ENCODE results near the gene AP3D1.
A peak's percentile ranks its signal among the peaks of the same experiment; 100 is the strongest.

The AP3D1 gene

GRCh38 chr19:2057484-2058469 is 93.6 kb downstream of the AP3D1 start:
- Histone ChIP-seq H3K4me3 (ENCODE audit: low read depth in 1 of 2, low read length in 1 of 2) (peak overlapping the region in 1 of 2 experiments; percentile 24), H3K36me3 (no peaks in the 10 kb centered on the region), H3K9me3 (no peaks in the 10 kb centered on the region), H3K4me1 (ENCODE audit: control insufficient read depth in 1 of 2, insufficient read depth in 1 of 2, low read depth in 1 of 2, low read length in 1 of 2) (peaks cover 53 to 57% of the 10 kb centered on the region in 2 experiments), H3K27ac (peak overlapping the region; percentile 98), H3K27me3 (no peaks in the 10 kb centered on the region)
- TF ChIP-seq, protein P1, sequence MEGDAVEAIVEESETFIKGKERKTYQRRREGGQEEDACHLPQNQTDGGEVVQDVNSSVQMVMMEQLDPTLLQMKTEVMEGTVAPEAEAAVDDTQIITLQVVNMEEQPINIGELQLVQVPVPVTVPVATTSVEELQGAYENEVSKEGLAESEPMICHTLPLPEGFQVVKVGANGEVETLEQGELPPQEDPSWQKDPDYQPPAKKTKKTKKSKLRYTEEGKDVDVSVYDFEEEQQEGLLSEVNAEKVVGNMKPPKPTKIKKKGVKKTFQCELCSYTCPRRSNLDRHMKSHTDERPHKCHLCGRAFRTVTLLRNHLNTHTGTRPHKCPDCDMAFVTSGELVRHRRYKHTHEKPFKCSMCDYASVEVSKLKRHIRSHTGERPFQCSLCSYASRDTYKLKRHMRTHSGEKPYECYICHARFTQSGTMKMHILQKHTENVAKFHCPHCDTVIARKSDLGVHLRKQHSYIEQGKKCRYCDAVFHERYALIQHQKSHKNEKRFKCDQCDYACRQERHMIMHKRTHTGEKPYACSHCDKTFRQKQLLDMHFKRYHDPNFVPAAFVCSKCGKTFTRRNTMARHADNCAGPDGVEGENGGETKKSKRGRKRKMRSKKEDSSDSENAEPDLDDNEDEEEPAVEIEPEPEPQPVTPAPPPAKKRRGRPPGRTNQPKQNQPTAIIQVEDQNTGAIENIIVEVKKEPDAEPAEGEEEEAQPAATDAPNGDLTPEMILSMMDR (IDR thresholded peaks at IDR 0.05): no peak

DNA sequence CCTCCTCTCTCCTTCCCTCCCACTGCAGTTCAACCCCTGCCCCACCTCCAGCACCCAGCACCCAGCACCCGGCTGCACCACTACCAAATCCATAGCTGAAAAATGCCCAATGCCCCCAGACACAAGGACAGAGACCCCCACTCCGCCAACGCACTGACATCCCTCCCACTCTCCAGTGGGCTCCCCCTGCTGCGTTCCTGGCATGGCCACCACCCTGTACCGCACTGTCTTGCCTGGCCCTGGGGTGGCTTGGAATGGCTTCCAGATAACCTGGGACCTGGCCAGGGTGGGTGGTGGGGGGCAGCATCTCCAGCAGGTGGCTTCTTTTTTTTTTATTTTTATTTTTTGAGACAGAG is 94.6 kb downstream of the AP3D1 start:
- peak overlapping the region in 1 of 2 experiments; percentile 24 for H3K4me3 ChIP-seq (ENCODE audit: low read depth in 1 of 2, low read length in 1 of 2)
- TF ChIP-seq, protein P1 (IDR thresholded peaks at IDR 0.05): no peak
- peak overlapping the region; percentile 98 for H3K27ac ChIP-seq
- H3K4me1 ChIP-seq (ENCODE audit: control insufficient read depth in 1 of 2, insufficient read depth in 1 of 2, low read depth in 1 of 2, low read length in 1 of 2): peaks cover 49 to 54% of the 10 kb centered on the region in 2 experiments
- no peaks in the 10 kb centered on the region for H3K27me3 ChIP-seq
- no peaks in the 10 kb centered on the region for H3K36me3 ChIP-seq
- no peaks in the 10 kb centered on the region for H3K9me3 ChIP-seq

DNA sequence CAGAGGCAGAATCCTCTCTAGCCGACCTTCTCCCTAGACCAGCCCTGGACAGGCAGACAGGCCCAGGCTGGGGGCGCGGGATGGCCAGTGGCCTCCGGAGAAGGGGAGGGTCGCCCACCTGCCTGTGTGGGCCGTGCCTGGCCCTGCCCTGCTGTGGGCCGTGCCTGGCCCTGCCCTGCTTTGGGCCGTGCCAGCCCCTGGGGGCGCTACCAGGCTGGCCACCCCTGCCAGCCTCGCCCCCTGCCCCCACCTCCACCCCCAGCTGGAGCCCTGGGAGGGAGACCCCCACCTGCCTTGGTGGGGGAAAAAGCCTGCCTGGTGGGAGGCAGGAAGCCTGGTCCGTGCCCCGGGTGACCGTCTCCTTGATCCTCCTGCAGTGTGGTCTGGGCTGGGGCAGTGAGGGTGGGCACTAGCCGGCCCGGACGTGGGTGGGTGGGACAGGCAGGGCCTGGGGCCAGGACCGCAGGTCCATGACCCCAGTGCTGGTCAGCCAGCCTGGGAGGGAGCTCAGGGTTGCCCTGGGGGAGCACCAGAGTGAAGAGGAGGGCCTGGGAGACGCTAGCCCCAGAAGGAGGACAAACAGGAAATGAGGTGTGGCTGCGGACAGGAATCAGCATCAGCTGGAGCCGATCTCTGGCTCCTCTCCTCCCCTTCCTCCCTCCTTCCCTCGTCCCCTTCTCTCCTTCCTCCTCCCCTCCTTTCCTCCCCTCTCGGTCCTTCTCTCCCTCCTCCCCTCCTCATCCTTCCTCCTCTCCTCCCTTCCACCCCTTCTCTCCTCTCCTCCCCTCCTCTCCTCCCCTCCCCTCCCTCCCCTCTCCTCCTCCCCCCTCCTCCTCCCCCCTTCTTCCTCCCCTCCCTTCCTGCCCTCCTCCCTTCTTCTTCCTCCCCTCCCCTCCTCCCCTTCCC is 95.2 kb downstream of the AP3D1 start:
- H3K4me3 ChIP-seq (ENCODE audit: low read depth in 1 of 2, low read length in 1 of 2): peak overlapping the region; percentile 41 to 64

DNA sequence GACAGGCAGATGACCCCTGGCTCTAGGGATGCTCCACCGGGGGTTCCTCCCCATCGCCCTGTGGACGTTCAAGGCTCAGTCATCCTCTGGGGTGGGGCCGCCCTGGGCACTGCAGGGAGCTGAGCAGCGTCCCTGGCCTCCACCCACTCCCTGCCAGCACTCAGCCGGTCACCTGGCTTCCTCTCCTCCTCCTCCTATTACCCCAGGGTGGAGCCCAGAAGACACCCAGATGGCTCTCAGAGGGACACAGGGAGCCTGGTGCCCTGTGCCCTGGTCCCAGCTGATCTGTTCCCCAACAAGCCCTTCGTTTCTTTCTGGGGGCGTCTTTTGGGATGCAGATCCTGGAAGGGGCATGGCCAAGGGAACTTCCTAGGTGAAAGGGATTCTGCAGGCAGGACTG is 96.6 kb downstream of the AP3D1 start:
- peaks cover under 1% of the 10 kb centered on the region for H3K36me3 ChIP-seq
- no peaks in the 10 kb centered on the region for H3K27me3 ChIP-seq
- H3K9me3 ChIP-seq: no peaks in the 10 kb centered on the region
- H3K27ac ChIP-seq: peak overlapping the region; percentile 51
- TF ChIP-seq, protein P1 (IDR thresholded peaks at IDR 0.05): no peak
- H3K4me3 ChIP-seq (ENCODE audit: low read depth in 1 of 2, low read length in 1 of 2): no peak overlapping the region
- H3K4me1 ChIP-seq (ENCODE audit: control insufficient read depth in 1 of 2, insufficient read depth in 1 of 2, low read depth in 1 of 2, low read length in 1 of 2): peaks cover 40 to 47% of the 10 kb centered on the region in 2 experiments

More for the DNA sequence above, 95.2 kb downstream of the AP3D1 start:
- Histone ChIP-seq H3K36me3 (no peaks in the 10 kb centered on the region), H3K27me3 (no peaks in the 10 kb centered on the region), H3K4me1 (ENCODE audit: control insufficient read depth in 1 of 2, insufficient read depth in 1 of 2, low read depth in 1 of 2, low read length in 1 of 2) (peaks cover 52 to 59% of the 10 kb centered on the region in 2 experiments), H3K9me3 (no peaks in the 10 kb centered on the region), H3K27ac (peak overlapping the region; percentile 98)
- TF ChIP-seq, protein P1 (IDR thresholded peaks at IDR 0.05): no peak

DNA sequence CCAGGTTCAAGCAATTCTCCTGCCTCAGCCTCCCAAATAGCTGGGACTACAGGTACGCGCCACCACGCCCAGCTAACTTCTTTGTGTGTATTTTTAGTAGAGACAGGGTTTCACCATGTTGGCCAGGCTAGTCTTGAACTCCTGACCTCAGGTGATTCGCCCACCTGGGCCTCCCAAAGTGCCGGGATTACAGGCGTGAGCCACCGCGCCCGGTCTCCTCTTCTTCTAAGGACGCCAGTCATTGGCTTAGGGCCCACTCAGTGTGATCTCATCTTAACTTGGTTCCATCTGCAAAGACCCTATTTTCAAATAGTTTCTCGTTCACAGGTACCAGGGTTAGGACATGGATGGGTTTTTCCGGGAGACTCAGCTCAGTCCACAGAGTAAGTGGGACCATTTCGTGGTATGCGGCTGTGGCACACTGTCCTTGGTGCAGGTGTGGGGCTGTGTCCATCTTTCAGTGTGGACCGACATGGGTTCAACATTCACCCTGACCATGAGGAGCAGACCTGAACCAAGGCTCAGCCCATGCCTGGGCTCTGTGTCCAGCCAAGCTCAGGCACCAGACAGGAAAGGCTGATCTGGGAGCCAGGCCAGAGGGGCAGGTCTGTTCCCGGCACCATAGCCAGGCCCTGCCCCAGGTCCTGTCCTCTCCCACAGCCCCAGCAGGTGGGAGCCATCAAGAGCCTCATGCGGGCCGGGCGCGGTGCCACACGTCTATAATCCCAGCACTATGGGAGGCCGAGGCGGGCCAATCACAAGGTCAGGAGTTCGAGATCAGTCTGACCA is 97.6 kb downstream of the AP3D1 start:
- Histone ChIP-seq H3K27ac (no peak overlapping the region), H3K27me3 (no peaks in the 10 kb centered on the region), H3K4me3 (ENCODE audit: low read depth in 1 of 2, low read length in 1 of 2) (no peak overlapping the region), H3K9me3 (no peaks in the 10 kb centered on the region), H3K4me1 (ENCODE audit: control insufficient read depth in 1 of 2, insufficient read depth in 1 of 2, low read depth in 1 of 2, low read length in 1 of 2) (peaks cover 45 to 52% of the 10 kb centered on the region in 2 experiments), H3K36me3 (peaks cover 10% of the 10 kb centered on the region)
- TF ChIP-seq, protein P1 (IDR thresholded peaks at IDR 0.05): no peak
